Uterus (tissue), 4 donors: ENCODE results near the gene FLYWCH2. TPM values are rescaled to one million over a fixed set of nuclear protein-coding genes. Genes with fewer than 3 reads are reported as not detected.

Experiments
- DNase-seq, 2 donors: peaks; one replicate each; pipeline ENCODE4 v3.0.0-alpha.2; 2019 to 2020
- H3K27ac ChIP-seq, 2 donors: fragments of 200-600 bp; sonication (generic); 1 replicate in 1 of 2; 2 replicates in 1 of 2; pipeline ENCODE4 v1.5.1; 2016 to 2018
- H3K27me3 ChIP-seq, 2 donors: fragments of 200-600 bp; sonication (generic); one replicate each; pipeline ENCODE4 v1.5.1; 2018 to 2019; ENCODE audit warnings: control low read depth in 1 of 2
- H3K36me3 ChIP-seq, 2 donors: fragments of 200-600 bp; sonication (generic); one replicate each; pipeline ENCODE4 v1.5.1; 2019; ENCODE audit warnings: control low read depth in 1 of 2
- H3K4me1 ChIP-seq, 2 donors: fragments of 200-600 bp; sonication (generic); one replicate each; pipeline ENCODE4 v1.5.1; 2018 to 2019; ENCODE audit warnings: control low read depth in 1 of 2
- H3K4me3 ChIP-seq, 2 donors: fragments of 200-600 bp; sonication (generic); 1 replicate in 1 of 2; 2 replicates in 1 of 2; pipeline ENCODE4 v1.5.1; 2018 to 2019; ENCODE audit warnings: mild to moderate bottlenecking in 1 of 2
- H3K9me3 ChIP-seq, 2 donors: fragments of 200-600 bp; sonication (generic); one replicate each; pipeline ENCODE4 v1.5.1; 2019; ENCODE audit warnings: control low read depth in 1 of 2
- CTCF ChIP-seq, 4 experiments: fragments of 200-600 bp in 2 of 4; fragments of 450-650 bp in 2 of 4; sonication (generic) in 2 of 4; IDR thresholded peaks; one replicate each; pipeline ENCODE4 v1.5.1; 2016 to 2019; ENCODE audit warnings: antibody characterized with exemption in 4 of 4, mild to moderate bottlenecking in 2 of 4, moderate library complexity in 1 of 4
- POLR2A ChIP-seq, 2 donors: fragments of 450-650 bp; IDR thresholded peaks; one replicate each; pipeline ENCODE4 v1.6.1; 2016; ENCODE audit warnings: antibody characterized with exemption in 2 of 2, mild to moderate bottlenecking in 1 of 2, moderate library complexity in 1 of 2
- intact Hi-C: fragments of 100-400 bp; cut with DNase I; formaldehyde crosslinking; loops from one replicate; pipeline ENCODE4 v1.15.1; 2023; ENCODE audit warnings: low total_unique reads
- total RNA-seq, 4 donors: library from RNA; depleted of rRNA in 3 of 4; stranded (reverse); fragments of >200 nt in 3 of 4; gene quantifications; one replicate each; pipeline versions ENCODE4 v1.1.0 to v1.2.4, GENCODE V29; 2014 to 2023
- donor health status: DM: yes; HTN: yes; CAD: no.

Gene FLYWCH2
- total RNA-seq, 4 donors from 2014 or later, result 27.9 to 223 (median 40.9) TPM

GRCh38 chr16:2836646-2837508 is 46.1 kb upstream of the FLYWCH2 start:
- H3K4me1 ChIP-seq, result no peaks in the 10 kb centered on the region
- intact Hi-C loops, result no loop called here
- no peak for DNase-seq
- no peaks in the 10 kb centered on the region for H3K36me3 ChIP-seq
- TF ChIP-seq POLR2A (IDR thresholded peaks at IDR 0.05), result no peak
- no peak for TF ChIP-seq CTCF (IDR thresholded peaks at IDR 0.05)
- no peaks in the 10 kb centered on the region for H3K9me3 ChIP-seq
- no peak overlapping the region for H3K4me3 ChIP-seq
- H3K27me3 ChIP-seq, result no peaks in the 10 kb centered on the region
- no peak overlapping the region for H3K27ac ChIP-seq

- Histone ChIP-seq H3K36me3 (no peaks in the 10 kb centered on the region), H3K9me3 (no peaks in the 10 kb centered on the region), H3K27ac (no peak overlapping the region), H3K27me3 (no peaks in the 10 kb centered on the region), H3K4me1 (peaks cover 0 to 4% of the 10 kb centered on the region in 2 donors), H3K4me3 (no peak overlapping the region)
- DNase-seq, result peak; percentile 32 to 36
- TF ChIP-seq POLR2A (IDR thresholded peaks at IDR 0.05), result no peak
- peak; percentile 33 to 69 (median 54) for TF ChIP-seq CTCF (IDR thresholded peaks at IDR 0.05)
- intact Hi-C loops, result no loop called here
Measured at GRCh38 chr16:2838928-2839327, 44.1 kb upstream of the FLYWCH2 start.

GRCh38 chr16:2839650-2840450 is 43.2 kb upstream of the FLYWCH2 start:
- TF ChIP-seq CTCF (IDR thresholded peaks at IDR 0.05), result no peak
- TF ChIP-seq POLR2A (IDR thresholded peaks at IDR 0.05), result no peak
- Histone ChIP-seq H3K4me3 (no peak overlapping the region), H3K9me3 (no peaks in the 10 kb centered on the region), H3K27ac (no peak overlapping the region), H3K4me1 (peaks cover 0 to 4% of the 10 kb centered on the region in 2 donors), H3K36me3 (no peaks in the 10 kb centered on the region), H3K27me3 (no peaks in the 10 kb centered on the region)
- DNase-seq, result no peak
- intact Hi-C loops, result no loop called here

GRCh38 chr16:2840914-2841313 is 42.1 kb upstream of the FLYWCH2 start:
- Histone ChIP-seq H3K36me3 (no peaks in the 10 kb centered on the region), H3K4me1 (peaks cover 0 to 4% of the 10 kb centered on the region in 2 donors), H3K27me3 (no peaks in the 10 kb centered on the region), H3K4me3 (no peak overlapping the region), H3K27ac (no peak overlapping the region), H3K9me3 (no peaks in the 10 kb centered on the region)
- intact Hi-C loops, result no loop called here
- TF ChIP-seq POLR2A (IDR thresholded peaks at IDR 0.05), result no peak
- TF ChIP-seq CTCF (IDR thresholded peaks at IDR 0.05), result no peak
- no peak for DNase-seq
